GM12864 (cell line): ENCODE results near the gene TCEAL4.

ENCODE experiments used
- DNase-seq: peaks from one replicate; pipeline ENCODE4 v3.0.0-alpha.2; 2011; ENCODE audit warnings: low read depth
- H3K4me3 ChIP-seq: 2 replicates; pipeline ENCODE4 v1.5.1; 2011; ENCODE audit warnings: mild to moderate bottlenecking, low read depth, low read length, control low read depth
- CTCF ChIP-seq: IDR thresholded peaks from 2 replicates; pipeline ENCODE4 v1.5.1; 2011; ENCODE audit warnings: low read depth, mild to moderate bottlenecking, moderate library complexity, low read length, control low read depth, inconsistent platforms; ENCODE audit errors: missing control alignments

TCEAL4 gene

GRCh38 chrX:103610282-103610681 is 25.0 kb downstream of the TCEAL4 start:
- no peak for TF ChIP-seq CTCF
- DNase-seq: no peak
- H3K4me3 ChIP-seq: no peak overlapping the region

GRCh38 chrX:103613362-103613890 is 28.1 kb downstream of the TCEAL4 start:
- DNase-seq: no peak
- no peak overlapping the region for H3K4me3 ChIP-seq
- TF ChIP-seq CTCF: no peak

GRCh38 chrX:103614999-103615398 is 29.7 kb downstream of the TCEAL4 start:
- no peak for DNase-seq
- TF ChIP-seq CTCF: no peak
- H3K4me3 ChIP-seq: no peak overlapping the region

DNA sequence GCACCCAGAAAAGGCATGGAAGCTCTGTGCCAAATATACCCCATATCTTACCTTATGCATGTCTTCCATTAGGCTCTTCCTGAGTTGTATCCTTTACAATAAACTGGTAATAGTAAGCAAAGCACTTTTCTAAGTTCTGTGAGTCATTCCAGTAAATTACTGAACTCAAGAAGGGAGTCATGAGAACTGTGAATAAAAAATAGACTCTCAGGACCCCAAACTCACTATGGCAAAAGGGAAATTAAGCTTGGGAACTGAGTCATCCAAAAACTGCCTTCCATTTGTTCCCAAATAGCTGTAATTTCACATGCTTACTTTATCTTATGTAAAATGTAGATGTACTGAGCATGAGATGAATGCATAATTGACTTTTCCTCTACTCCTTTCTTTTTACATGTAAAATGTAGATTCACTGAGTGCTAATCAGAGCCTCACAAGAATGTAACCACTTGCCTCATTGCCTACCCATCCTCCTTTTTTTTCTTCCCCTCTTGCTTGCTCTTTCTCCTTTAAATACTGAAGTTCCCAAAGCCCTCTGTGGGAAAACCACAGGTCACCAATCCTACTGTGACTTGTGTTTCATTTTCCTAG is 30.6 kb downstream of the TCEAL4 start:
- TF ChIP-seq CTCF: no peak
- H3K4me3 ChIP-seq: no peak overlapping the region
- DNase-seq: no peak

- DNase-seq: no peak
- H3K4me3 ChIP-seq: no peak overlapping the region
- no peak for TF ChIP-seq CTCF
Measured at GRCh38 chrX:103616676-103617186, 31.4 kb downstream of the TCEAL4 start.

- H3K4me3 ChIP-seq: no peak overlapping the region
- no peak for DNase-seq
- TF ChIP-seq CTCF: no peak
Measured at GRCh38 chrX:103624111-103624510, 38.8 kb downstream of the TCEAL4 start.

- no peak for TF ChIP-seq CTCF
- no peak for DNase-seq
- H3K4me3 ChIP-seq: no peak overlapping the region
Measured at GRCh38 chrX:103626855-103627254, 41.5 kb downstream of the TCEAL4 start.
